Measurements from ENCODE around the gene FIGNL2. TPM values are rescaled to one million over a fixed set of nuclear protein-coding genes. Genes with fewer than 3 reads are reported as not detected.

The FIGNL2 gene
- total and polyA plus RNA-seq, 2 experiments from 2014 or later: 1.1 to 5.2 TPM

DNA sequence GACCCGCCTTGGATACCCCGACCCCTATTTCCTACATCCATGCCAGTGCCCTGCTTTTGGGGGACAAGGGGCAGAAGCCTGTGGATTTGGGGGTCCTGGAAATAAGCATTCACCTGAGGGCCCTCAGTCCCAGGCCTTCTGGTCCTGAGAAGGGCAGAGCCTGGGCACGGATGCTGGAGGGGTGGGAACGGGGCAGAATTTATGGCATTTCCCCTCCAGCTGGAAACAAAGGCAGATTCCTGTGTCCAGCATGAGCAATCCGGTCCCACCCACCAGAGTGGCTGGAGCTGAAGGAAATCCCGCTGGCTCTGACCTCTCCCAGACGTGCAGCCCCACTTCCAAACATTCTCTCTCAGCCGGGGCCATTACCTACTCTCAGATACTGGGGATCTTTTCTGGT, 48.7 kb upstream of the FIGNL2 start (continued):
- TF ChIP-seq, protein P1, sequence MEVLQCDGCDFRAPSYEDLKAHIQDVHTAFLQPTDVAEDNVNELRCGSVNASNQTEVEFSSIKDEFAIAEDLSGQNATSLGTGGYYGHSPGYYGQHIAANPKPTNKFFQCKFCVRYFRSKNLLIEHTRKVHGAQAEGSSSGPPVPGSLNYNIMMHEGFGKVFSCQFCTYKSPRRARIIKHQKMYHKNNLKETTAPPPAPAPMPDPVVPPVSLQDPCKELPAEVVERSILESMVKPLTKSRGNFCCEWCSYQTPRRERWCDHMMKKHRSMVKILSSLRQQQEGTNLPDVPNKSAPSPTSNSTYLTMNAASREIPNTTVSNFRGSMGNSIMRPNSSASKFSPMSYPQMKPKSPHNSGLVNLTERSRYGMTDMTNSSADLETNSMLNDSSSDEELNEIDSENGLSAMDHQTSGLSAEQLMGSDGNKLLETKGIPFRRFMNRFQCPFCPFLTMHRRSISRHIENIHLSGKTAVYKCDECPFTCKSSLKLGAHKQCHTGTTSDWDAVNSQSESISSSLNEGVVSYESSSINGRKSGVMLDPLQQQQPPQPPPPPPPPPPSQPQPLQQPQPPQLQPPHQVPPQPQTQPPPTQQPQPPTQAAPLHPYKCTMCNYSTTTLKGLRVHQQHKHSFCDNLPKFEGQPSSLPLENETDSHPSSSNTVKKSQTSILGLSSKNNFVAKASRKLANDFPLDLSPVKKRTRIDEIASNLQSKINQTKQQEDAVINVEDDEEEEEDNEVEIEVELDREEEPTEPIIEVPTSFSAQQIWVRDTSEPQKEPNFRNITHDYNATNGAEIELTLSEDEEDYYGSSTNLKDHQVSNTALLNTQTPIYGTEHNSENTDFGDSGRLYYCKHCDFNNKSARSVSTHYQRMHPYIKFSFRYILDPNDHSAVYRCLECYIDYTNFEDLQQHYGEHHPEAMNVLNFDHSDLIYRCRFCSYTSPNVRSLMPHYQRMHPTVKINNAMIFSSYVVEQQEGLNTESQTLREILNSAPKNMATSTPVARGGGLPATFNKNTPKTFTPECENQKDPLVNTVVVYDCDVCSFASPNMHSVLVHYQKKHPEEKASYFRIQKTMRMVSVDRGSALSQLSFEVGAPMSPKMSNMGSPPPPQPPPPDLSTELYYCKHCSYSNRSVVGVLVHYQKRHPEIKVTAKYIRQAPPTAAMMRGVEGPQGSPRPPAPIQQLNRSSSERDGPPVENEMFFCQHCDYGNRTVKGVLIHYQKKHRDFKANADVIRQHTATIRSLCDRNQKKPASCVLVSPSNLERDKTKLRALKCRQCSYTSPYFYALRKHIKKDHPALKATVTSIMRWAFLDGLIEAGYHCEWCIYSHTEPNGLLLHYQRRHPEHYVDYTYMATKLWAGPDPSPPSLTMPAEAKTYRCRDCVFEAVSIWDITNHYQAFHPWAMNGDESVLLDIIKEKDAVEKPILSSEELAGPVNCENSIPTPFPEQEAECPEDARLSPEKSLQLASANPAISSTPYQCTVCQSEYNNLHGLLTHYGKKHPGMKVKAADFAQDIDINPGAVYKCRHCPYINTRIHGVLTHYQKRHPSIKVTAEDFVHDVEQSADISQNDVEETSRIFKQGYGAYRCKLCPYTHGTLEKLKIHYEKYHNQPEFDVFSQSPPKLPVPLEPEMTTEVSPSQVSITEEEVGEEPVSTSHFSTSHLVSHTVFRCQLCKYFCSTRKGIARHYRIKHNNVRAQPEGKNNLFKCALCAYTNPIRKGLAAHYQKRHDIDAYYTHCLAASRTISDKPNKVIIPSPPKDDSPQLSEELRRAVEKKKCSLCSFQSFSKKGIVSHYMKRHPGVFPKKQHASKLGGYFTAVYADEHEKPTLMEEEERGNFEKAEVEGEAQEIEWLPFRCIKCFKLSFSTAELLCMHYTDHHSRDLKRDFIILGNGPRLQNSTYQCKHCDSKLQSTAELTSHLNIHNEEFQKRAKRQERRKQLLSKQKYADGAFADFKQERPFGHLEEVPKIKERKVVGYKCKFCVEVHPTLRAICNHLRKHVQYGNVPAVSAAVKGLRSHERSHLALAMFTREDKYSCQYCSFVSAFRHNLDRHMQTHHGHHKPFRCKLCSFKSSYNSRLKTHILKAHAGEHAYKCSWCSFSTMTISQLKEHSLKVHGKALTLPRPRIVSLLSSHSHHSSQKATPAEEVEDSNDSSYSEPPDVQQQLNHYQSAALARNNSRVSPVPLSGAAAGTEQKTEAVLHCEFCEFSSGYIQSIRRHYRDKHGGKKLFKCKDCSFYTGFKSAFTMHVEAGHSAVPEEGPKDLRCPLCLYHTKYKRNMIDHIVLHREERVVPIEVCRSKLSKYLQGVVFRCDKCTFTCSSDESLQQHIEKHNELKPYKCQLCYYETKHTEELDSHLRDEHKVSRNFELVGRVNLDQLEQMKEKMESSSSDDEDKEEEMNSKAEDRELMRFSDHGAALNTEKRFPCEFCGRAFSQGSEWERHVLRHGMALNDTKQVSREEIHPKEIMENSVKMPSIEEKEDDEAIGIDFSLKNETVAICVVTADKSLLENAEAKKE (CRISPR knock-in tag; IDR thresholded peaks at IDR 0.05): no peak
- no peak for TF ChIP-seq NANOG (IDR thresholded peaks at IDR 0.05; ENCODE audit: borderline replicate concordance)
- no peak for TF ChIP-seq STAT1 (IDR thresholded peaks at IDR 0.05; ENCODE audit: unreplicated experiment)
- TF ChIP-seq, protein P2, sequence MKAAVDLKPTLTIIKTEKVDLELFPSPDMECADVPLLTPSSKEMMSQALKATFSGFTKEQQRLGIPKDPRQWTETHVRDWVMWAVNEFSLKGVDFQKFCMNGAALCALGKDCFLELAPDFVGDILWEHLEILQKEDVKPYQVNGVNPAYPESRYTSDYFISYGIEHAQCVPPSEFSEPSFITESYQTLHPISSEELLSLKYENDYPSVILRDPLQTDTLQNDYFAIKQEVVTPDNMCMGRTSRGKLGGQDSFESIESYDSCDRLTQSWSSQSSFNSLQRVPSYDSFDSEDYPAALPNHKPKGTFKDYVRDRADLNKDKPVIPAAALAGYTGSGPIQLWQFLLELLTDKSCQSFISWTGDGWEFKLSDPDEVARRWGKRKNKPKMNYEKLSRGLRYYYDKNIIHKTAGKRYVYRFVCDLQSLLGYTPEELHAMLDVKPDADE (IDR thresholded peaks at IDR 0.05): no peak

DNA sequence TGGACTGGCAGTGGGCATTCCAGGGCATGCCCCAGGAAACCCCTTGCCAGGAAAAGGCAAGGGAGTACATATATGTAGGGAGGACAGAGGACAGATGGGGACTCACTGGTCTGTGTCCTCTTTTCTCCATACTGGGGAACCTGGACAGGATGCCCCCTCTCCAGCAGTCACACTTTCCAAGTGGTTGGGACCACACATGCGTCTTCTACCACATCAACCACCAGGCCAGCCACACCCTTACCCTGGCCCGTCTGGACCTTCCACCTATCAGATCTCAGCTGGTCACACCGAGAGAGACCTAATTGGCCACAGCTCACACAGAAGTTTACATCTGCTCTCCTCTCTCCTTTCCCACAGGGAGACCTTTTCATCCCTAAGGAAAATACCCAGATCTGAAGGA, 47.7 kb upstream of the FIGNL2 start:
- no peaks in the 10 kb centered on the region for H3K79me2 ChIP-seq (replicated peaks; ENCODE audit: insufficient read depth)
- no peak overlapping the region for H3K4me2 ChIP-seq
- H3K4me3 ChIP-seq: no peak overlapping the region
- H3K4me1 ChIP-seq (ENCODE audit: insufficient read depth): no peaks in the 10 kb centered on the region
- no peak overlapping the region for H2AFZ ChIP-seq
- no peaks in the 10 kb centered on the region for H4K20me1 ChIP-seq (replicated peaks; ENCODE audit: insufficient read depth)
- H3K4me1 Mint-ChIP-seq: peaks cover 2% of the 10 kb centered on the region; the same call in 1 of the 3 replicates
- no peaks in the 10 kb centered on the region for H3K27me3 ChIP-seq (ENCODE audit: insufficient read depth)
- no peaks in the 10 kb centered on the region for H3K36me3 Mint-ChIP-seq (ENCODE audit: low read depth)
- no peaks in the 10 kb centered on the region for H3F3A ChIP-seq (replicated peaks; ENCODE audit: low read depth)
- no peak for DNase-seq (ENCODE audit: low spot score)
- ATAC-seq: no peak; the same call in 2 of the 3 replicates
- H3K27ac ChIP-seq (ENCODE audit: low read depth): no peak overlapping the region
- no peaks in the 10 kb centered on the region for H3K9me3 Mint-ChIP-seq
- no peak overlapping the region for H3K27ac Mint-ChIP-seq
- H3K27me3 Mint-ChIP-seq (ENCODE audit: insufficient read depth, low read depth, poor library complexity): peaks cover 8% of the 10 kb centered on the region
- H3K36me3 ChIP-seq (ENCODE audit: insufficient read depth): no peaks in the 10 kb centered on the region
- H3K4me3 Mint-ChIP-seq: no peak overlapping the region
- H3K9me2 ChIP-seq (ENCODE audit: insufficient read depth): no peaks in the 10 kb centered on the region
- TF ChIP-seq EZH2phosphoT487 (IDR thresholded peaks at IDR 0.05; ENCODE audit: unreplicated experiment) (no peak), JUNB (IDR thresholded peaks at IDR 0.05; ENCODE audit: unreplicated experiment) (no peak), ZNF331 (CRISPR knock-in tag; IDR thresholded peaks at IDR 0.05; ENCODE audit: low read depth) (no peak), STAT1 (IDR thresholded peaks at IDR 0.05; ENCODE audit: unreplicated experiment) (no peak), NANOG (IDR thresholded peaks at IDR 0.05; ENCODE audit: borderline replicate concordance) (no peak), CREB1 (CRISPR knock-in tag; IDR thresholded peaks at IDR 0.05; ENCODE audit: low read depth) (no peak), ZNF114 (CRISPR knock-in tag; IDR thresholded peaks at IDR 0.05) (no peak)
- TF ChIP-seq, protein P3, sequence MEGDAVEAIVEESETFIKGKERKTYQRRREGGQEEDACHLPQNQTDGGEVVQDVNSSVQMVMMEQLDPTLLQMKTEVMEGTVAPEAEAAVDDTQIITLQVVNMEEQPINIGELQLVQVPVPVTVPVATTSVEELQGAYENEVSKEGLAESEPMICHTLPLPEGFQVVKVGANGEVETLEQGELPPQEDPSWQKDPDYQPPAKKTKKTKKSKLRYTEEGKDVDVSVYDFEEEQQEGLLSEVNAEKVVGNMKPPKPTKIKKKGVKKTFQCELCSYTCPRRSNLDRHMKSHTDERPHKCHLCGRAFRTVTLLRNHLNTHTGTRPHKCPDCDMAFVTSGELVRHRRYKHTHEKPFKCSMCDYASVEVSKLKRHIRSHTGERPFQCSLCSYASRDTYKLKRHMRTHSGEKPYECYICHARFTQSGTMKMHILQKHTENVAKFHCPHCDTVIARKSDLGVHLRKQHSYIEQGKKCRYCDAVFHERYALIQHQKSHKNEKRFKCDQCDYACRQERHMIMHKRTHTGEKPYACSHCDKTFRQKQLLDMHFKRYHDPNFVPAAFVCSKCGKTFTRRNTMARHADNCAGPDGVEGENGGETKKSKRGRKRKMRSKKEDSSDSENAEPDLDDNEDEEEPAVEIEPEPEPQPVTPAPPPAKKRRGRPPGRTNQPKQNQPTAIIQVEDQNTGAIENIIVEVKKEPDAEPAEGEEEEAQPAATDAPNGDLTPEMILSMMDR (conservative IDR thresholded peaks at IDR 0.05; ENCODE audit: low read depth in 2 of 2): no peak
- TF ChIP-seq, protein P4, sequence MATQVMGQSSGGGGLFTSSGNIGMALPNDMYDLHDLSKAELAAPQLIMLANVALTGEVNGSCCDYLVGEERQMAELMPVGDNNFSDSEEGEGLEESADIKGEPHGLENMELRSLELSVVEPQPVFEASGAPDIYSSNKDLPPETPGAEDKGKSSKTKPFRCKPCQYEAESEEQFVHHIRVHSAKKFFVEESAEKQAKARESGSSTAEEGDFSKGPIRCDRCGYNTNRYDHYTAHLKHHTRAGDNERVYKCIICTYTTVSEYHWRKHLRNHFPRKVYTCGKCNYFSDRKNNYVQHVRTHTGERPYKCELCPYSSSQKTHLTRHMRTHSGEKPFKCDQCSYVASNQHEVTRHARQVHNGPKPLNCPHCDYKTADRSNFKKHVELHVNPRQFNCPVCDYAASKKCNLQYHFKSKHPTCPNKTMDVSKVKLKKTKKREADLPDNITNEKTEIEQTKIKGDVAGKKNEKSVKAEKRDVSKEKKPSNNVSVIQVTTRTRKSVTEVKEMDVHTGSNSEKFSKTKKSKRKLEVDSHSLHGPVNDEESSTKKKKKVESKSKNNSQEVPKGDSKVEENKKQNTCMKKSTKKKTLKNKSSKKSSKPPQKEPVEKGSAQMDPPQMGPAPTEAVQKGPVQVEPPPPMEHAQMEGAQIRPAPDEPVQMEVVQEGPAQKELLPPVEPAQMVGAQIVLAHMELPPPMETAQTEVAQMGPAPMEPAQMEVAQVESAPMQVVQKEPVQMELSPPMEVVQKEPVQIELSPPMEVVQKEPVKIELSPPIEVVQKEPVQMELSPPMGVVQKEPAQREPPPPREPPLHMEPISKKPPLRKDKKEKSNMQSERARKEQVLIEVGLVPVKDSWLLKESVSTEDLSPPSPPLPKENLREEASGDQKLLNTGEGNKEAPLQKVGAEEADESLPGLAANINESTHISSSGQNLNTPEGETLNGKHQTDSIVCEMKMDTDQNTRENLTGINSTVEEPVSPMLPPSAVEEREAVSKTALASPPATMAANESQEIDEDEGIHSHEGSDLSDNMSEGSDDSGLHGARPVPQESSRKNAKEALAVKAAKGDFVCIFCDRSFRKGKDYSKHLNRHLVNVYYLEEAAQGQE (IDR thresholded peaks at IDR 0.05; ENCODE audit: unreplicated experiment): no peak
- TF ChIP-seq, protein P2 (IDR thresholded peaks at IDR 0.05): no peak
